ENCODE results near the gene BCLAF1.
A peak's percentile ranks its signal among the peaks of the same experiment; 100 is the strongest.
"Not testable (repeated sequence)": the region's sequence is repeated elsewhere in the genome, so short reads cannot be mapped to it uniquely, and the experiment has no call there.

Gene BCLAF1

DNA sequence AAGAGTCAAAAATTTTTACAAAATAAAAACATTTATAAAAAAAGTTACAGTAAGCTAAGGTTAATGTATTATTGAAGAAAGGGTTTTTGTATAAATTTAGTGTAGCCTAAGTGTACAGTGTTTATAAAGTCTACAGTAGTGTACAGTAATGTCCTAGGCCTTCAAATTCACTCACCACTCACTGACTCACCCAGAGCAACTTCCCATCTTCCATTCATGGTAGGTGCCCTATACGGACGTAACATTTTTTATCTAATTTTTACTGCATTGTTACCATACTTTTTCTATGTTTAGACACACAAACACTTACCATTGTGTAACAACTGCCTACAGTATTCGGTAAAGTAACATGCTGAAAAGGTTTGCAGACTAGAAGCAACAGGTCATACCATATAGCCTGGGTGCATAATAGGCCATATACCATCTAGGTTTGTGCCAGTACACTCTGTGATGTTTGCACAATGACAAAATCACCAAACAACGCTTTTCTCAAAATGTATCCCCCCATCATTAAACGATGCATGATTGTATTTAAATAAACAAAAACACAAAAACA lies 45.5 kb downstream of the BCLAF1 start:
- no peak for DNase-seq

DNA sequence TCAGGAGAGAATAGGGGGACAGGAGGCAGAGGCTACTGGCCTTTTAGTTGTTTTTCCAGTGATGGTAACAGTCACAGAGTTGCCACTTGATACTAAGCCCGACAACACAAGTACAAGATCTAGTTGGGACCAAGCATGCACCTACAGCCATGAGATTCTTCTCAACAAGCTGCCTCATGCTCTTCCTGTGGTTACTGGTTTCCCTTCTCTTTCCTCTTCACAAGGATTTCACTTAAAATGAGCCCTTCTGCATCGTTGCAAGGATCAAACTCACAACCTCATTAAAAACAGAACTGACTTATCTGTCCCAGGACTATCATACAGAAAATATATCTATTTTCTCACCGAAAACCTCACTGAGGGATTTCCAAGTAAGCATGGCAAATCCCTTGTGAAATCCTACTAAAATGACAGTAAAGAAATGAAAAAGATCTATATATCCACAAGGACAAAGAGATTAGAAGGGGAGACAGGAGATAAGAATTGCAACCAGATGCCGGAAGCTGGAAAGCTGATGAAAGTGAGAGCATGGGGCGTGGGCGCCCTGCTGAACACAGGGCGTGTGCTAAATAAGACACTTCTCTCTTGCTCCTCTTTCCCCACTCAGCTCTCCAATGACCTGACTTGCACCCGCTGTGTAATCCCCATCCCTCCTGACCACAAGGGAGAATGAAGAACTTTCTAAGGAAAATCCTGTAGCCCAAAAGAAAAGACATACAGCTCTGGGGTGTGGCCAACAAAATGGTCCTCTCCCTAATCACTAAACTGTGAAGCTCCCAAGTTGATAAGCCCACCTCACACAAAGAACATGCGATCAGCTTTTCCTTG lies 53.0 kb downstream of the BCLAF1 start:
- no peak for DNase-seq

DNA sequence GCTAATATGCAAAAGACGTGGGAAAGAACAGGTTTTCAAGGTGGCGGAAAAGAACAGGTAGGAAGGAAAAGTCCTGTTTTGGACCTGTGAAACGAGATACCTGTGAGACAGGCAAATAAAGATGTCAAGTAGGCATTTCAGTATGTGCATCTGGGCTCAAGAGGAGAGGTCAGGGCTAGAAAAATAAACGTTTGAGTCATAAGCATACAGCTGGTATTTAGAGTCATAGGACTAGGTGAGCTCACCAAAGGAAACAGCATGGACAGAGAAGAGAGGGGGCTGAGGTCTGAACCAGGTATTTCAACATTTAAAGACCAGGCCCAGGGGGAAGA lies 54.4 kb downstream of the BCLAF1 start:
- DNase-seq: no peak

DNA sequence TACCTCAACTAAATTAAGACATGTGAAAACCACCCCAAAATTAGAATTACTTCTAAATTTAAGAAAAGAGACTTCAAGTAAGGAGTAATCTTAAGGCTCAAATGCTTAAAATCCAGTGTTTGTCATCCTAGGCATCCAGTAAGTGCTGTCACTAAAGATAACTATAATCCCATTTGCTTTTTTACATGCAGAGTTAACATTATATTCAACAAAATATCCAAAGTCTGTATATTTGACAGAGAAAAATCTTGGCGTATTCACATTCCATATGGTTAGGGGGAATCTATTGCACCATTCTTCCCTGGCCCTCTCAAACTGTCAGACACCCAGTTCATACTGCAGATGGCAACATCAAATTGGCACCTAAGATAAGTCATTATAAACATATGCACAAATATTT lies 56.9 kb downstream of the BCLAF1 start:
- DNase-seq: no peak

DNA sequence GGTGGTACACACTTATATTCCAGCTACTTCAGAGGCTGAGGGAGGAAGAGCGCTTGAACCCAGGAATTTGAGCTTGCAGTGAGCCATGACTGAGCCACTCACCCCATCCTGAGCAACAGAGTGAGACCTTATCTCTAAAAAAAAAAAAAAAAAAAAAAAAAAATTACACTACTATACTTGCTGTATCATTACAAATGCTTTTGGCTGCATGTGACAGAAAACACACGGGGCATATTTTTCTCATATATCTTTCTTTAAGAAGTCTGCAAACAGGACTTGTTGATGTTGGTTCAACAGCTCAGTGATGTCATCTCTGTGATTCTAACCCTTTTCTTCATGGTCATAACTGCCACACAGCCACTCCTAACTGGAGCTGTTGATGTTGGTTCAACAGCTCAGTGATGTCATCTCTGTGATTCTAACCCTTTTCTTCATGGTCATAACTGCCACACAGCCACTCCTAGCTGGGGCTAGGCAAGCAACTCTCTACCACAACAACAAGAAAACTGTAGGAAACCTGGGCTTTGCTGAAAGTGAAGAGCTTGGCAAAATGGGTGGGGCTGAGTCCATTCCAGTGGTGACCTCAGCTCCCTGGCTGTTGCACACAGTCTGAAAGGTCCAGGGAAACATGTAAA lies 59.3 kb downstream of the BCLAF1 start:
- no peak for DNase-seq

DNA sequence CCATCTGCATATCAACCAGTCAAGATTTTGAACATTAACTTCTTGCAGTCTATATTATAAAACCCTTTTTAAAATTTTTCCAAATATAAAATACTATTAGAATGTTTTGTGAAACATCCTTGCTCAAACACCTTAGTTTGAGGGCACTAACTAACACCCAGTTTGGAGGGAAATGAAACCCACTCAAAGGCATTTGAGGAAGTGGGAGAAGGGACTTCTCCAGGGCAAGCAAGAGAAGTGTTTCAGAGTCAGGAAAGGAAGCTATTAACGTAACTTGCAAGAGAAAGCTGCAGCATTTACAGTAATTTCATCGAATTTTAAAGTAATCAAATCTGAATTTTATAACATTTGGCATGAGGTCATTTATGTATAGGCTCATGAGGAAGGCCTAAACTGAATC lies 60.8 kb downstream of the BCLAF1 start:
- DNase-seq: no peak

DNA sequence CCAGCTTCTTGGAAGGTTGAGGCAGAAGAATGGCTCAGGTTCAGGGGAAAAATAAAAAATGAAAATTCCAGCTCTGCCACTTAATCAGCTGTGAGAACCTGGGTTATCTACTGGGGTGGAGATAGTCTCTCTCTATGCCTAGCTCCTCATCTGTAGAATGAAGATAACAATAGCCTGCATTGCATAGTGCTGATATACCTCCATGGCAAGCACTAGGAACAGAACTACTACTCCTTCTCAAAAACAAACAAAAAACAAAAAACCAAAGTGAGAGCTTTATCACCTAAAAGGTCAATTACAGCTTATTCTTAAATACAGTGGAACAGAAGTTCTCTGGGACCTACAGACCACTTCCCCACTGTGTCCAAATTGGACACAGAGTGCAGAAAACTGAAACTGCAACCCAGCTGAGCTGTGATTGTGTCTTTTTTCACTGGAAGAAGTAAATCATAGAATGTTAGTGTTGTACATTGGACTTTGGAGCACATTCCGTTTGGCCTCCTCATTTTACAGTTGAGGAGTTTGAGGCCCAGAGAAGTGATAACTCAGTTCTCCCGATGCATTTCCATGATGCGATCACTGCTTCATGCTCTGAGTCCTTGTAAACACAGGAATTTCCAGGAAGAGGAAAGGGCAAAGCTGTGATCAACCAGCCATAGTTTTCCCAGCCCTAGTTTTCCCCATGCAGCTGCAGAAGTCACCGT lies 62.8 kb downstream of the BCLAF1 start:
- no peak for DNase-seq

DNA sequence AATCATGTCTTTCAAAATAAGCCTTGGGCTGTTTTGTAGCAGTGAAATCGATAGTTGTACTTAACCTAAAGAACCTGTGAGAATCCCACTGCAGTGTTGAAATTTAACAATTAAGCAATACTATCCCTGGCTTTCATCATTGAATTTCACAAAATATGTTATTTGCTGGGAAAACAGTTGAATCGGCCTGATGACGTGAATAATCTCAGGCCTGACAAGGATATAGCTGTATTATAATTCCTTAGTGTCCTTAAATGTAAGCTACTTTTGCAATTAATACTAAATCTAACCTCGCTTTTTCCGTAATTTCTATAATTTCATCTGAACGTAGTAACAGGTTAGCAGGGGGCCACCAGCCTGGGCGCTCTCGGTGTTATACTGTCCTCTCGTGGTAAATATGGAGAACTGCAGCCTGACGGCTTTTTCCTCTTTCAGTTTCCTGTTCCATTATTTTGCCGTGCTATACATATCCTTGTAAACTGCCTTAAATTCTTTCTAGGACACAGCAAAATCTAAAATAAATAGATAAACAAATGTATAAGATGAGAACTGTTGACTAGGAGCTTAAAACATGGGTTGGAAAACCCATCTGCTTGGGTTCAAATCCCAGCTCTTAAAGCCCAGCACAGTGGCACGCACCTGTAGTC lies 63.5 kb downstream of the BCLAF1 start:
- DNase-seq: peak; percentile 11

DNA sequence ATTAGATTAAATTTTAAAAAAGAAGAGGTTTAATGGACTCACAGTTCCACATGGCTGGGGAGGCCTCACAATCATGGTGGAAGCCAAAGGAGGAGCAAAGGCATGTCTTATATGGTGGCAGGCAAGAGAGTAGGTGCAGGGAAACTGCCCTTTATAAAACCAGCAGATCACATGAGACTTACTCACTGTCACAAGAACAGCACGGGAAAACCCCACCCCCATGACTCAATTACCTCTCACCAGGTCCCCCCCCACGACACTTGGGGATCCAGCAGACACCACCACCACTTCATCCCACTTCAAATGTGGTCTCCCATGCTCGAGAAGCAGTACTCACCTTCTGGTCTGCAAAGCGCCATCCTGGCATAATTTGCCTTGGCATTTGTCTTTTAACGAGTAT lies 64.2 kb downstream of the BCLAF1 start:
- DNase-seq: no peak

DNA sequence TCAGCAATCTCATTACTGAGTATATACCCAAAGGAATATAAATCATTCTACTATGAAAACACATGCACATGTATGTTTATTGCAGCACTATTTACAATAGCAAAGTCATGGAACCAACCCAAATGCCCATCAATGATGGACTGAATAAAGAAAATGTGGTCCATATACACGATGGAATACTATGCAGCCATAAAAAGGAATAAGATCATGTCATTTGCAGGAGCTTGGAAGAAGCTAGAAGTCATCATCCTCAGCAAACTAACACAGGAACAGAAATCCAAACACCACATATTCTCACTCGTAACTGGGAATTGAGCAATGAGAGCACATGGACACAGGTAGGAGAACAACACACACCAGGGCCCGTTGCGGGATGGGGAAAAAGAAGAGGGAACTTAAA lies 64.7 kb downstream of the BCLAF1 start:
- not testable (repeated sequence) for DNase-seq

DNA sequence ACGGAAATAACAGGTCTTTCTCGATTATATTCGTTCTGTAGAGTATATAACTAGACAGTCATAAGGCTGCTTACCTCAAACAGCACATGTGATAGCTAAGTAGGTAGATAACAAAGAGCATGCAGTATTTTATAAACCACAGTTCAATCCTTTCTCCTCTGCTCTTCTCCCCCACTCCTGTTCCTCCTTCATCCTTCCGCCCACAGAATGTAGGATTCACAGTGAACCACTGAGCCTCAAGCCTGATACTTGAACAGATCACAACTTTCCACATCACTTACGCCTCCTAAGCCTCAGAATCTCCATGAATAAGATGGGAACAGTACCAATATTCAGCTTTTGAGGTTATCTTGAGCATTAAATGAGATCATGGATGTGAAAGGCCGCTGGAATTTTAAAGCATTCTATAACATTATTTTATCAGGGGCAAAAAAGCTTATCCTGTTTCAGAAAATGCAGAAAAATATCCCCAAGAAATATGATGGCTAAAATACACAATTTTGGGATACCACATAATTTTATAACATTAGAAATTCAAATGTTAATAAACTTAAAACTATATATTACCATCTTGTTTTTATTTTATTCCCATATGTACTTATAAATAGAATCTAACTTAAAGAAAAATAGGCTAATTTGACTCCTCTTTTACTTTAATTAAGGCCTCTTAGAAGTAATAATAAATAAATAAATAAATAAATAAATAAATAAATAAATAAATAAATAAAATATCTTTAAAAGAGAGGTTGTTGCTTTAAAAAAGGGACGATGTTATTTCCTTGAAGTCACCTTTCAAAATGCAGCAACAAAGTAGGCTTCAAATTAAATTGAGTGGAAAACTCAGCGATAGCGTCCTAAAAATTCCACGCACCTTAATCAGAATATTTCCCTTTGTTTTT lies 72.9 kb downstream of the BCLAF1 start:
- DNase-seq: no peak

DNA sequence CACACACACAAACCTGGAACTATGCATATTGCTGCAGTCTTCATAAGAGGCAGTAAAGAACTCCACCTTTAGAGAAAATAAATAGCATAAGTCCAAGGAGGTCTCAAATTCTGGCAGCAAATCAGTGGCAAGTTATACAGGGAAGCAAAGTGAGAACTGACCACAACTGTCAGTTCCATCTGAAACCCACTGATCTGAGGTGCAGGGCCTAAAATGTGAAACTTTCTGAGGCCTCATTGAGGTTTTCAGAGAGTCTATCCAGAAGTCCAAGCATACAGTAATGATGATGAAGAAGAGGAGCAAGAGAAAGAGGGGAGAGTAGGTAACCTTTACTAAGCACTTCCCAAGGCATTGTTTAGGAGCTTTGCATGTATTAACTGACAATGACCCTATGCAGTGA lies 75.8 kb downstream of the BCLAF1 start:
- DNase-seq: no peak

DNA sequence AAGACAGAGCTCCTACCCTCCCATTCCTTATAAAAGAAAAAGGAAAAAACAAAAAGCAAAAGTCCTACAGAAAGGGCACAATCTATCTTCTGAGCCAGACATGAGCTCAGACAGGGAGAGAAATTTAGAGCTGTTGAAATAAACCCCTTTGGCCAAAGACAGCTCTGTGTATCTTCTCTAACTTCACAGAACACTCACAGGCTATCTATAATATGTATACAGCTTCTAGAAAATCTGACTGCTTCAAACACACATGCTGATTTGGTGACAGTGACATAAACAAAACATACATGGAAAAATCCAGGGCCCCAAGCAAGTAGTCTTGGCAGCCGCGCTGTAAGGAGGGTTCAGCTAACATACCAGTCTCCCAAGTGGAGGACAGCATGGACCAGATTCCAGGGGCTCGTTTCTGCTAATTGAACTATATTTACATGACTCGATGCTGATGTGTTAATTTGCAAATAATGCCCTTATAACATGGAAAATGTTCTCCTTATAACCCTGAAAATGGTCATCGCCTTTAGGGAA lies 76.6 kb downstream of the BCLAF1 start:
- no peak for DNase-seq

DNA sequence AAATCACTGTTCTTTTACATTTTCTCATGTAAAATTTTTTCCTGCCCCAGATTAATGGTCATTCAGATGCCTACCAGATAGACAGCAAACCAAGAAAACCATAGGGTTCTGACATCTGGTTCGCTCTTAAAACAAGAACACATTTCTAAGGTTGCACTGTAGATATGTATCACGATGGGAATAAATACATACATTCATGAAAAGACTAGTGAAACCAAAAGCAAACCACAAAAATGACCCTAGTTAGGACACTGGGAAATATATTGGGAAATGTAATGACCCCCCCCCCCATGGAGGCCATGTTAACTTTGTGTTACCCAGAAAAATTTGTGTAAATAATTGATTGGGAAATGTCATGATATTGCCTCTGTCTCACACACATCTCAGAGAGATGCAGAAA lies 77.0 kb downstream of the BCLAF1 start:
- no peak for DNase-seq

DNA sequence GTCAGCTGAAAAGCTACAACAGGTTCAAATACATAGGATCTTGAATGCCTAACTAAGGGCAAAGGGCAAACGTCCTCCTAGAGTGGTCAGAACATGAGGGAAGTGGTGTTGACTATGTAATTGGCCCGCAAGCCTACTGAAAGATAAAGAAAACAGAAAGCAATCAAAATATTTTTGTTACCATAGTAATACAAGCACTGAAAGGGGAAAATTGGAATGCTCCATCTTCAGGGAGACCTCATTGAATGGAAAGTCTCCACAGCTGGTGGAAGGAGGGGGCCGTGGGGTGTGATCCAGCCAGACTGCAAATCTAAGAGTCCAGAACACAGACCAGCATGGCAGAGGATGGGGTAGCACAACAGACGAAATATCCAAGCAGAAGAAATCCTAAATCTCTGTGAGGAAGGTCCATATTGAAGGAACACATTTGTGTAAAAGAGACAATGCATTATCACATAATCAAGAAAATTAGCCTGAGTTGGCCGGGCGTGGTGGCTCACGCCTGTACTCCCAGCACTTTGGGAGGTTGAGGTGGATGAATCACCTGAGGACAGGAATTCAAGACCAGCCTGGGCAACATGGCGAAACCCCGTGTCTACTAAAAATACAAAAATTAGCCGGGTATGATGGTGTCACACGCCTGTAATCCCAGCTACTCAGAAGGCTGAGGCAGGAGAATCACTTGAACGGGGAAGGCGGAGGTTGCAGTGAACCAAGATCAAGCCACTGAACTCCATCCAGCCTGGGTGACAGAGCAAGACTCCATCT lies 79.1 kb downstream of the BCLAF1 start:
- DNase-seq: no peak

DNA sequence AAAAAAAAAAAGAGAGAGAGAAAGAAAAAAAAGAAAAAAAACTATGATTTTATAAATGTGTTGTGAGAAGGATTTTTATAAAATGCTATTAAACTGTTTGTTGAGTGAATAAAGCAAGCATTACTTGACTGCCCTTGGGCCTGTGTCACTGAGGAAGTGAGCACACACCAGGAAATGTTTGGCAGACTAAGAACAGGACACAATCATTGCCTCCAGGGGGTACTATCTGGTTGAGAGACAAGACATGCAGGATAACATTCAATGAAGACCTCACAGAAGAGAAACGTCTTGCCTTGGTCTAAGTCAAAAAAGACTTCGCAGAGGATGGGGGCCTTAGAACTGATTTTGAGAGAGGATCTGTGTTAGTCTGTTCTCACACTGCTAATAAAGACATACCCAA lies 80.2 kb downstream of the BCLAF1 start:
- DNase-seq: no peak

DNA sequence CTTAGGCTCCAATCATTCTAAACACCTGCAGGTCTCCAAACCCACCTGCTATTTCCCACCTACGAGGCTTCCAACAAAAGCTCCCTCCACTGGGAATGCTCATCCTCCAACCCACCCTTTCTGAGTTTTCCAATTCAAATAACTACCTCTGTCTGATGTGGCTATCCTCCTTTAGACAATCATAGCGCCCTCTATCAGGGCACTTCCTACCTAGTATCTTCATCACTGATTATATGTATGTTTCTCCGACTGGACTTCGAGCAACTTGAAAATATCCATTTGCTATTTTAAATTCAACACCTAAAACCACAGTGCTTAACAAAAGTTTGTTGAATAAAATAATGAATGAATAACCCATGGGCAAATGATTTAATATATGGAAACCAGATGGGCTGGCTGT lies 80.9 kb downstream of the BCLAF1 start:
- no peak for DNase-seq

Measured in COR-L47 (cell line).